Stimulated activated CD4-positive, alpha-beta T cell treated with anti-CD3 and anti-CD28 coated beads, Interleukin-12 subunit alpha, Interleukin-12 subunit beta, amount 100 ng/mL, for 24 hours (primary cell): ENCODE measurements around the gene BRMS1.

Experiments used
- DNase-seq, 2 experiments: peaks; one replicate each; pipeline ENCODE4 v3.0.0-alpha.2; 2020; ENCODE audit warnings: low read depth in 2 of 2

Gene BRMS1

GRCh38 chr11:66309475-66309874 lies 35.4 kb downstream of the BRMS1 start:
- no peak for DNase-seq

DNA sequence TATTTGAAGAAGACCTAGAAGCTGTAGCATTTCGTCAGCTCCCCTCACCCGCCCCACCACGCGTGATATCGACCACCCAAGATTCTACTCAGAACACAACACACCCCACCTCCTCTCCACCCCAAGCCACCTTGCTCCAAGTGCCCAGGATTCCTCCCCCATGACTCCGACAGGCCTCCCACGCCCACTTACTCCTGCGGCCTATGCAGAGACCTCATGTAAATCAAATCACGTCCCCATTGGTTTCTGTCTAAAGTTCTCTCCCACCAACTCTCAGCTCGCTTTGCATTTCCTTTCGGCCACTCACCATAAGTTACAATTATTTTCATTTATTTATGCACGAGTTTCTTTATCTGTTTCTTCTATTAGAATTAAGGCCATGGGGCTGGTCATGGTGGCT lies 42.2 kb downstream of the BRMS1 start:
- DNase-seq = no peak

- no peak for DNase-seq
Measured at GRCh38 chr11:66299186-66299585, 45.7 kb downstream of the BRMS1 start.

DNA sequence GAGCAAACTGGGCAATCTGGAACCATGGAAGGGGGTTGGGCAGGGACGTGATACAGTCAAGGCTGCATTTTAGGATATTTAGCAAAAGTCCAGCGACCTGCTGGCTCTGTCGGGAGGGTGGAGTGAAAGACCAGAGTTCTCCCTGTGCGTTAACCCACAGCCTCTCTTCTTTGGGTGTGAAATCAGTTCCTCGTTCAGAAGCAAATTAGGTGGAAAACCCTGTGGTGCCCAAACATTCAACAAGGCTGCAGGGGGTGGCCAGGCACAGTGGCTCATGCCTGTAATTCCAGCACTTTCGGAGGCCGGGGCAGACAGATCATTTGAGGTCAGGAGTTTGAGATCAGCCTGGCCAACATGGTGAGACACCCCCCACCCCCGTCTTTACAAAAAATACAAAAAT lies 47.3 kb downstream of the BRMS1 start:
- DNase-seq = no peak

GRCh38 chr11:66294626-66295620 lies 50.0 kb downstream of the BRMS1 start:
- DNase-seq = no peak

DNA sequence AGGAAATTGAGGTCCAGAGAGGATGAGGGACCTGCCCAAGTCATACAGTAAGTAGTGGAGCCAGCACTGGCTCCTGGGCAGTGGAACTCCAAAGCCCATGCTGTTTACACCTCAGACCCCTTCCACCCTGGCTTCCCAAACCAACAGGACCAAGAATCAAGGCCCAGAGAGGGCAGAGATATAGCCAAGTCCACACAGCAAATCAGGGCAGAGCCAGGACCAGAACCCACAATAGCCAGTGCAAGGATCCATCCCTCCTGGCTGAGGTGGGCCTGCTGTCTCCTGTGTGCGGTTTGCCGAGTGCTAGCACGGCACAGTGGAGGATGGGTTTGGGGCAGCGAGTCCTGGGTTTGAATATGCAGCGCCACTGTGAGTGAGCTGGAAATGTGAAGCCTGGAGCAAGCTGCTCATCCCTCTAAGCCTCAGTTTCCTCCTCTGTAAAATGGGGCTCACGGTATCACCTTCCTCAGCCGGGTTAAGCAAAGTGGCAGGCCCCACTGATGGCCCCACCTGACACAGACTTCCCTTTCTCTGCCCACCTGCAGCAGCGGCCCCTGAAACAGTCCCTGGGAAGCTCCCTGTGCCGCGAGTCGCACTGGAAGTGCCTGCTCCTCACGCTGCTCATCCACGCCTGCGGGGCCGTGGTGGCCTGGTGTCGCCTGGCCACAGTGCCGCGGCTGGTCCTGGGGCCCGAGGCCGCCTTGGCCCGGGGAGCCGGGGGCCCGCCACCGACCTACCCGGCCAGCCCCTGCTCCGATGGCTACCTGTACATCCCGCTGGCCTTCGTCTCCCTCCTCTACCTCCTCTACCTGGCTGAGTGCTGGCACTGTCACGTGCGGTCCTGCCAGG lies 50.9 kb downstream of the BRMS1 start:
- DNase-seq = no peak

- no peak for DNase-seq
Measured at GRCh38 chr11:66293352-66293751, 51.6 kb downstream of the BRMS1 start.

GRCh38 chr11:66292543-66293332 lies 52.2 kb downstream of the BRMS1 start:
- no peak for DNase-seq

- no peak for DNase-seq
Measured at GRCh38 chr11:66291706-66292542, 53.0 kb downstream of the BRMS1 start, which contains the start of gene TMEM151A. Gene TMEM151A (plus strand): TSS chr11:66291894. CDS start chr11:66292014, 120 bp downstream.

DNA sequence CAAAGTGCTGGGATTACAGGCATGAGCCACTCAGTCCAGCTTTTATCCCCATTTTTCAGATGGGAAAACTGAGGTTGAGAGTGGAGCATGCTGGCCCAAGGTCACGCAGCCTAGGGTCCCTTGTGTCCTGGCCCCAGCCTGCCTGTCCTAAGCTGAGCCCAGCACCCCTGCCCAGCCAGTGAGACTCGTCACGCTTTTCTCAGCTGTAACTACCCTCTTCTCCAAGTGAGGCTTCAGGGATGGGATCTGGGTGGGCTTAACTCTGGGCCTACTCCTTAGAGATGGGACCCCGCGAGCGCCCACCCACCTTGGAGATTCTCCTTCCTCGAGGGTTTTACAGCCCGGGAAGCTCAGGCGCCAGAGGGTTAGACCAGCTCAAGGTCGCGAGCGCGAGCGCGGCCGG lies 53.6 kb downstream of the BRMS1 start:
- no peak for DNase-seq

DNA sequence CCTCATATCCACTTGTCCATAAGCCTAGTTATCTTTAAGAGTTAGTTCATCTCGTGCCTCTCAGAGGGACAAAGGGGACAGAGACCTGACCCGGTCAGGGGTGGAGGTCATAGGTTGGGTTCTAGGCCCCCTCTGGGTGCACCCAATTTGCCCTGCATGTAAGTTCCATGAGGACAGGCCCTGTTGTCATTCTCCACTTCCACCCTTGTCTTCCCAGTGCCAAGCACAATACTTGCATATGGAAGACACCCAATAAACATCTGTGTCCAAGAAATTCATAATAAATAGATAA lies 54.6 kb downstream of the BRMS1 start:
- DNase-seq = no peak

DNA sequence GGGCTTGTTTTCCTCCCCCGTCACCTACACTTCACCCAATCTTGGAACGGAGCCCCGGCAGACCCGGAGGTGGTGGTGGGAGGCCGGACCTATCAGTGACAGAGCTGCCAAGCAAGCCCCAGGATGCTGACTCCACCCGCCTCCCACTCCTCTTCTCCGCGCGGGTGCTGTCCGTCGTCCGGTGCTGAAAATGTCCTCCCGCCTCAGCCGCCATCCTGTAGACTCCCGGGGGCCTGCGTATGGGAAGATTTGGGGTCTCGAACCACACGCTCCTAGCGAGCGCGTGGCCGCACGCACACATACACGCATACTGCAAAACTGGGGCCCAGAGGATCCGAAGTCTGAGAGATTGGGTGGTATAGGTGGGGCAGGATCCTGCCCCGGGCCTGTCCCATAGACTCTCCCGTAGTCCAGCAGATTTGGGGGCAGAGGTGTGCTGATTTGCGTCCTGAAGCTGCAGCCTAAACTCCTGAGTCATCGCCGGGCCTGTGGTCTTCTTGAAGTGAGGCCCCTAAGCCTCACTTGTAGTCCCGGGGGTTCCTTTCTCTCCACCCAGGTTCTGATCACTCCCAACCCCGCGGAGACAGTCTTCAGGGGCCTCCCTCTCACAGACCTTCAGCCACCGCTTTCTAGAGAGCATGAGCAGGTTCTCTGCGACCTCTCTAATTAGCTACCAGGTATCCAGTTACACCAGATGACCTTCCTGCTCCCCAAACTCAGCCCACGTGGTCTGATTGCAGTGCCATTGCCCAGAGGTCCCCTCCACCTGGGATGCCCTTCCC lies 55.2 kb downstream of the BRMS1 start:
- peak; percentile 65 to 76 for DNase-seq

DNA sequence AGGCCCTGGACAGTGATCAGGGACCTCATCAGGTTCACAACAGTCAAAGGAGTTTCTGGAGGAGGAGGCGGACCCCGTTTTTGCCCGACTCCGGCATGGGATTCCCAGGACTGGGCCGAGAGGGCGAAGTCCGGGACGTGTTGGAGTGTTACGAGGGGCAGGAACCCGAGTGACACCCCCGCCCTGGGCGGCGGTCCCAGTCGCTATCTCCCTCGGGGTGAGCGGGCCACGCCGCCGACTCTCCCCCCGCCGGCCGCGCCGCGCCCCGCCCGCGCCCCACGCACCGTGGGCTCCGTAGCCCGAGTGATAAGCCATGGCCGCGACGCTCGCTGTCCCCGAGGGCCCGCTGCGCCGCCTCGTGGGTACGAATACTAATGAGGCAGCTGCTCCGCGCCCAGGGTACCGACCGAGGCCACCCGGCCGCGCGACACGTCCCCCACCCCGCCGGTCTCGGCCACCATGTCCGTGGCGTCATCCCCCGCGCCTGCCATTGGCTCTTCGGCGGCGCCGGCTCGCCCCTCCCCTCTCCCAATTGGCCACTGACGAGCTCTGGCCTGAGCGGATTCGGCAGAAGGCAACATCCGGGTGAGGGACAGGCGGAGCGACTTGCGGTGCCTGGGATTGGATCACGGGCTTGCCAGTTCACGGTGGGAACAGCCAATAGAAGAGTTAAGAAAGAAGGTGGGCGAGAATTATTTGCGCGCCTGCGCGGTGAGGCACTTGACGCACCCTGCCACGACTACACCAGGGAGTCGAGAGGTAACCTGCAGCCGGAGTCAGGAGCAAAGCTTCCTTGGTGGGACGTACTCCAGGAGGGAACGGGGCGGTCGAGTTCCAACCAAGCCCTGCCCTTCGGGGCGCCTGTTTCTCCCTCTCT lies 56.0 kb downstream of the BRMS1 start, which contains the start of gene YIF1A:
Gene YIF1A (minus strand): TSS at position 473 of the 877 bp plus-strand sequence. CDS start 158 bp downstream, at position 315.
- peak; percentile 94 to 97 for DNase-seq

DNA sequence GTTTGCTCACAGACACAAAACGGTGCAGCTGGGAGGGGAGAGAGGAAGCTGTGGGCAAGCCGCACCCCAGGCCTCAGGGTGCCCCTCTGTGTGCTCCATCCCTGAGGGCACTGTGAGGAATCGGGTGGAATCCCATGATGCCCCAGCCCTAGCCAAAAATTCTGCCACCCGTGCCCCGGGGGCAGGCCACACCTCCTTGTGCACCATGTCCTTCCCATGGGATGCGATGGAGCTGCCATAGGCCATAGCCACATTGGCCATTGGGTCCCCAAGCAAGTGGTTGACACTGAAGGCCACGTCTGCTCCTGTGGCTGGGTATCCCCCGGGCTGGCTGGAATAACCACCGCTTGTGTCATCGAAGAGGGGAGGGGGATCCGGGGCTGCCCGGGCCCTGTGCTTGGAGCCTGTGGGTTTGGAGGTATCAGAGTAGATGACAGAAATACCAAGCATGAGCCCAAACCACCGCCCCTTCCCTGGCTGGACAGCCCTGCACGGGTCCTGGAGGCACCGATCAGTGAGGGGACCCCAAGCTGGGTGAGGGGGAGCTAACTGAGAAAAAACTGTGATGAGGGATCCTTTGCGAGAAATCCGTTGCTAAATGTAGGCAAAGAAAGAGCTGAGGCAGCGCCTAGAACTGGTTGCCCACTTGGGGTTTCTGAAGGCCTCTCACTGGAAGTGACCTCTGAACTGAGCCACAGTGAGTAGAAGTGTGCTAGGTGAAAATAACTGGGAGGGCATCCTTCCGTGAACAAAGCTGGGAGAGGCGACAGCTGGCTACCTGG lies 56.8 kb downstream of the BRMS1 start:
- no peak for DNase-seq
